AG04449 (cell line): ENCODE results near the gene UTS2B.
A peak's percentile ranks its signal among the peaks of the same experiment; 100 is the strongest.
"Not testable (repeated sequence)": the region's sequence is repeated elsewhere in the genome, so short reads cannot be mapped to it uniquely, and the experiment has no call there.

Experiments
- CTCF ChIA-PET: fragments of 350-600 bp; formaldehyde crosslinking; extraction: SDS; loops from one replicate; lab custom pipeline; 2021; ENCODE audit warnings: antibody characterized with exemption; lab: Yijun Ruan, JAX
- POLR2A ChIA-PET: fragments of 400-600, 350-600 bp; formaldehyde crosslinking; extraction: SDS; loops from one replicate; lab custom pipeline; 2020; ENCODE audit warnings: antibody characterized with exemption, inconsistent platforms; lab: Yijun Ruan, JAX
- DNase-seq: peaks from one replicate; pipeline ENCODE4 v3.0.0-alpha.2; 2010; ENCODE audit warnings: low read depth, low spot score
- H3K4me3 ChIP-seq: 2 replicates; pipeline ENCODE4 v1.5.1; 2011; ENCODE audit warnings: low read depth, mild to moderate bottlenecking, control low read depth, low read length
- CTCF ChIP-seq: IDR thresholded peaks from one replicate; pipeline ENCODE4 v1.5.1; 2011; ENCODE audit warnings: mild to moderate bottlenecking, moderate library complexity, low read length, control low read depth, inconsistent platforms; ENCODE audit not compliant: insufficient read depth; ENCODE audit errors: missing control alignments

Gene UTS2B

GRCh38 chr3:191255156-191255555 lies 75.2 kb downstream of the UTS2B start:
- no peak for TF ChIP-seq CTCF
- DNase-seq = no peak
- H3K4me3 ChIP-seq = no peak overlapping the region
- POLR2A ChIA-PET = no interaction called here
- CTCF ChIA-PET = no interaction called here

GRCh38 chr3:191254098-191254873 lies 76.0 kb downstream of the UTS2B start:
- CTCF ChIA-PET = no interaction called here
- H3K4me3 ChIP-seq = no peak overlapping the region
- POLR2A ChIA-PET = no interaction called here
- no peak for DNase-seq
- TF ChIP-seq CTCF = no peak

- no peak overlapping the region for H3K4me3 ChIP-seq
- ChIA-PET CTCF (no interaction called here), POLR2A (no interaction called here)
- TF ChIP-seq CTCF = no peak
- DNase-seq = no peak
Measured at GRCh38 chr3:191253089-191253799, 77.1 kb downstream of the UTS2B start.

- H3K4me3 ChIP-seq = no peak overlapping the region
- DNase-seq = no peak
- POLR2A ChIA-PET = no interaction called here
- no peak for TF ChIP-seq CTCF
- CTCF ChIA-PET = no interaction called here
Measured at GRCh38 chr3:191246630-191247029, 83.7 kb downstream of the UTS2B start.

GRCh38 chr3:191246034-191246433 lies 84.3 kb downstream of the UTS2B start:
- DNase-seq, POLR2A ChIA-PET, H3K4me3 ChIP-seq: not testable (repeated sequence)
- CTCF ChIA-PET = interaction anchor here (2.2 to 3.1 kb wide), 2 partner anchors 146 to 1199 kb away, joined by 9 to 15 read pairs; no protein-coding TSS in a partner anchor

GRCh38 chr3:191244242-191244867 lies 86.0 kb downstream of the UTS2B start:
- POLR2A ChIA-PET = no interaction called here
- no peak overlapping the region for H3K4me3 ChIP-seq
- DNase-seq = no peak
- CTCF ChIA-PET = interaction anchor here (0.6 to 3.1 kb wide), 10 partner anchors 9 to 1201 kb away, joined by 3 to 15 read pairs (median 4); no protein-coding TSS in a partner anchor
- peak; percentile 27 for TF ChIP-seq CTCF
